ENCODE measurements around the gene CRACR2B.
A peak's percentile ranks its signal among the peaks of the same experiment; 100 is the strongest.

The CRACR2B gene

DNA sequence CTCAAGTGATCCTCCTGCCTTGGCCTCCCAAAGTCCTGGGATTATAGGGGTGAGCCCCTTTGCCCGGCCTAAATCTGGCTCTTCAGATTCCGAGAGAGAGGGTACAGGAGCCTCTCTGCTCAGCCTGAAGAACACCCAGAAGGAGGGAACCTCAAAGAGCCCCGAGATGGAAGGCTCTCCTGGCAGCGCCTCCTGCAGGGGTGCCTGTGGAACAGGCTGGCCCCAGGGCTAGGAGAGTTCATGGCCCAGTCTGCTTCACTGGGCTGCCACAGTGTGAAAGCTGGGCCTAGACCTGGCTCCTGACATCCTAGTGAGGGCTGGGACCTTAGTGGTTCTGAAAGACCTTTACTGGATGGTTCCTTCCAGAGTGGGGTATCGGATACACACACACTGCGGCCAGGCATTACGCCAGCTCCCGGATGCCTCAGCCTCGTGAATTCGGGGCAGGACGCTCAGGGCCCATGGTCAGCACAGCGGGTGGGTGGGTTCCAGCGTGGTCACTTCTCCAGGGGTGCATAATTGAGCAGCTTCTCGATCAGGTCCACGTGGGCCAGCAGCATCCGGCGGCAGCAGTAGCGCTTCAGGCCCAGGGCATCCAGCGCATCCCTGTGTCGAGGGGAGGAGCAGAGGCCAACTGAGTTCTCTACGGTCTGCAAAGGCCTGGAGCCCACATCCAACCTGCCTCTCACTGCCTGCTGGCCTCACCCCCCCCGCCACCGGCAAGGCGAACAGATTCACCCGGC, 12.3 kb downstream of the CRACR2B start:
- DNase-seq: no peak

DNA sequence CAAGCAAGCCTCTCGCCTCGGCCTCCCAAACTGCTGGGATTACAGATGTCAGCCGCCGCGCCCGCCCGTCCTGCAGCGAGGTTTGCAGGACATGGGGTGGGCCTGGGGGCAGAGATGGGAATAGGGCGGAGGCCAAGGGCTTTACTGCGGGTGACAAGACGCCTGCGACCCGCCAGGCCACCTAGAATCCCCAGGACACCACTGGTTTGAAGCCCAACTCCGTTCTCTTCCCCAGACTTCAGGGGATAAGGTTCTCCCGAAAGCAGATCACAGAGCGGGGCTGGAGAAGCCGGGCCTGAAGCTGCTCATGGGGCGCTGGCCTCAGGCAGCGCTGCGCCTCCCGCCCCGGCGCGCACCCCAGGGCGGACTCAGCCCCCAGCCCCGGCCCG, 14.3 kb downstream of the CRACR2B start:
- no peak for DNase-seq

DNA sequence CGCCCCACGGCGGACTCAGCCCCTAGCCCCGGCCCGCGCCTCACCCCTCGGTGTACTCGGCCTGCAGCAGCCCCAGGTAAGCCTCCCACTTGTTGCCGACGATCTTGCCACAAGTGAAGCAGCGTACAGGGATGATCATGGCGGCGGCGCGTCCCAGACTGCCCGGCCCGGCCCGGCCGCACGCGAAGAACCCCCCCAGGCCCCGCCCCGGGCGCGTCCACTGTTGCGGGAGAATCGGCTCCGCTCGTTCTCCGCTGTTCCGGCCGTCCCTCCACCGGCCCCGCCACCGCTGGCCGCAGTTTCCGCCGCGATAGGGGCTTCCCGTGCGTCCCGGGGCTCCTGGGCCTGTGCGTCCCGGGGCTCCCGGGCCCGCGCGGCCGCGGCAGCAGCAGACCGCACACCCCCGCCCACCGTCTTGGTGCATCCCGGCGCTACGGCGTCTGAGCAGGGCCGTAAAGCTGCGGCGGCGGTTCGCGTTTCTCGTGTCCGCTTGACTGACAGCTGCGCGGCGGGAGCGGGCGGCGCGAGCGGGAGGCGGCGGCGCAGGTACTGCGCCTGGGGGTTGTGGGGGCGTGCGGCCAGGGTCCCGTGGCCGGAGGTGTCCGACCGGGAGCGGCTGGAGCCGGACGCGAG, 14.8 kb downstream of the CRACR2B start, which contains the start of the genes POLR2L and TSPAN4:
POLR2L (minus strand) TSS at position 160 of the 633 bp plus-strand sequence; CDS start at position 139, 21 bp downstream.
TSPAN4 (plus strand) TSS at position 483 of the 633 bp plus-strand sequence. CDS start 7,453 bp downstream, outside the sequence.
- DNase-seq: peak; percentile 85

DNA sequence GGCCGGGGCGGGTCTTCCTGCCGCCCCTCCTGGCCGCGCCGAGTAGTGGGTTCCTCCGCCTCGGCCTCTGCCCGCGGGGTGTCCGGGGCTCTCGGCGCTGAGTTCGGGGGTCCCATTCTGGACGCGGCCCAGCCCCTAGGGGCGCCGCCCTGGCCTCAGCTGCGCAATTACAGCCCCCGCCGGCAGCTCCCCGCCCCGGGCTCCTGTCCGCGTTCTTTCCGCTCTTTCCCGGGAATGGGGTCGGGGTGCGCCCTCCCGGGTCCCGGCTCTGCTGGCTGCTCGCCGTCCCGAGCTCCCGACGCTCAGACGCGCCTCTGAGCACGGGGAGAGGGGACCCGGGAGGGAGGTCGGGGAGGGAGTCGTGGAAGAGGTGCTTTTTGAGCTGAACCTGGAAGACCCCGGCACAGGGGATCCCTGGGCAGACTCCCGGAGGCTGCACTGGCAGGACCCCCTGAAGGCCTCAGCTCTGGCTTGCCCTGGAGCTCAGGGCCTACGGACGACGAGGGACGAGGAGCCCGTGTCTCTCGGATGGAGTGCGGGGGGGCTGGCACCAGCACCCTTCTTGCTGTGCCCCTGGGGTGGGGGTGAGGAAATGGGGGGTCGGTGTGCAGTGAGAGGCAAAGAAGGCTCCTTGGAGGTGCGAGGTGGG, 15.5 kb downstream of the CRACR2B start:
- no peak for DNase-seq

DNA sequence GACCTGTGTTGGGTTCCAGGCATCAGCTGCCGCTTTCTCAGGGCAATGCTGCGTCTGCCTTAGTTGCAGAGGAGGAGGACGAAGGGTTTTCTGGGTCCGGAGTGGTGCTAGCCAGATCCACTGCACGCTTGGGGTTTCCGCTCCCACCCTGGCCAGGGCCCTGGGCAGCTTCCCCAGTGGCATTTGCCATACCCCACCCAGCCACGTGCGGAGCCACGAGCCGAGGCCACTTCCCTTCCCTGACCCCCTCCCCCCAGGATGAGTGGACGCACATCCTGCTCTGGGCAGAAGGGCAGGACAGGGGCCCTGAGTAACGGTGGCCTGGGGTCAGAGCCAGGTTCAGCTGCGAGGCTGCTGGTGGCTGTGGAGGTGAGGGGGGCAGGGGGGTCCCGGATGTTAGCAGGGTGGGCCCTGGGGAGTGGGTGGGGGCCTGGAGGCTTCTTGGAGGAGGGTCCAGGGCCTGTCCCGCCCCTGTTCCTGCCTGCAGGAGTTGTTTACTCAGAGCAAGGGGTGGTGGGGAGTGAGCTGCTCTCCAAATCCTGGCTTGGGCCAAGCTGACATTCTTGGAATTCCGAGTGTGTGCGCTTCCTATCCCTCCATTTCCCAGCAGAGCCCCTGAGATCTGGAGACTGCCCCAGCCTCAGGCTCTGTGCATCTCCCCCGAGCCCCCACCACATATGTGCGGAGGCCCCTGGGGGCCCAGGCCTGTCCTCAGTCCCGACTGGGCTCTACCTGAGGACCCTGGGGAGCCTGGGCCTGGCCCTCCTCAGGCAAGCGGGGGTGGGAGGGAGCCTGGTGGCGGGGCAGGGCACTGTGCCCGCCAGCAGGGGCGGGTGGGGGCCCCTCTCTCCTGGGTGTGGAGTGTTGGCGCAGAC, 16.3 kb downstream of the CRACR2B start:
- no peak for DNase-seq

DNA sequence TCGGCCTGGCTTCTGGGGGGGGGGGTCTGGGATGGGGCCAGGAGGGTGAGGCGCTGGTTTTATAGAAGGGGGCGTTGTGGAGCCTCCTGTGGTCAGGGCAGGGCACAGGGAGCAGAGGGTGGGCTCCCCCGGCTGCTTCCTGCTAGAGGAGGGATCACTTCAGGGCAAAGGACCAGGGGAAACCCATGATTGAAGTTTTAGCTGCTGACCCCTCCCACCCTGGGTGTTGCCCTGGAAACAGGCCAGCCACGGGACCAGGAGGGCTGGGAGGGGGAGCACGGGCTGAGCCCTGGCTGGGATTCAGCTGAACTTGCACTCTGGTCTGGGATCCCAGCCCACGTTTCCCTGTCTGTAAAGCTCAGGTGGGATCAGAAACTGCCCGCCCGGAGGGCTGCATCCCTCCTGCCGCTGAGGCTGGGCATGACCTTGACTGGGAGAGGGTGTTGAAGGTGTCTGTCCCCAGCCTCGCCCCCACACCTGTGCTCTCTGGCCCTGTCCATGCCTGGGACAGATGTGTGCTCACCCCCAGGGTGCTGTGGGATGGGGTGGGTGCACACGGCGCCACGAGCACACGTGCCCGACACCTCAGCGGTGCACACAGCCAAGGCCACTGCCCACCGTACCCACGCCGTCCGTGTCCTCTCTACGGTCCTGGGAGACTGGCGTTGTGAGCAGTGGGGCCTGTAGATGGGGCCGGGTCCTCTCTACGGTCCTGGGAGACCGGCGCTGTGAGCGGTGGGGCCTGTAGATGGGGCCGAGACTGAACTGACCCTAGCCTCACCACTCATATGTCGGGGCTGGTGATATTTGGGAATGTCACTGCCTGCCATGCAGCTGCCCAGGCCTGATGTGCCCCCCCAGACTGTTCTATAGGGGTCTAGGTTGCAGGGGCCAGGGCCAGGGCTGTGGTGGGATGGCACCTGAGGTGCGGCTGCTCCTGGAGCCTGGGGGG, 17.2 kb downstream of the CRACR2B start:
- peak; percentile 21 for DNase-seq

DNA sequence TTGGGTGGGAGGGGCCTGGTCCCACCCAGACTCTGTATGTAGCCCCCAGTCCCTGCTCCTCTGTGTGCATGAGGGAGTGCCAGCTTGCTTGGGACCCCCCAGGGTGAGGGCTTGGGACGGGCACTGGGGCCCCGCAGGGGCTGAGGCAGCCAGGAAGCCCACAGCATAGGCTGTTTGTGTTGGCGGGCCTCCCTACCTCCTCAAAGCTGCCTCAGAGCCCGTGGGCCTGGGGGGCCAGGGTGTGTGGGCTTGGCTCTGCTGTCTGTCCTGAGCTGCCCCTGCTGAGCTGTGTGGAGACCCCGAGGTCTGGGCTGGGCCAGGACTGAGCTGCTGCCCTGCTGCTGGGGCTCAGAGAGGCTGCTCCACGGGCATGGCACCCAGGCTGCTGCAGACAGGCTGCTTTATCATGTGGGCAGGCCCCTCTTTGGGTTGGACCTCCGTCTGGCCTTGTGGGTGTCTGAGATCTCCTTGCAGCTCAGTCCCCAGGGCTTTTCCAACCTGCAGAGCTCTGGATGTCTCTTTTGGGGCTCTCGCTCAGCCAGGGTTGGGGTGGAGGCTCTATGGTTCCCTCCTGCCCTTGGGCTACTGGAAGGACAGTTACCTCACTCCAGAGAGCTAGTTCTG, 18.3 kb downstream of the CRACR2B start:
- DNase-seq: no peak

DNA sequence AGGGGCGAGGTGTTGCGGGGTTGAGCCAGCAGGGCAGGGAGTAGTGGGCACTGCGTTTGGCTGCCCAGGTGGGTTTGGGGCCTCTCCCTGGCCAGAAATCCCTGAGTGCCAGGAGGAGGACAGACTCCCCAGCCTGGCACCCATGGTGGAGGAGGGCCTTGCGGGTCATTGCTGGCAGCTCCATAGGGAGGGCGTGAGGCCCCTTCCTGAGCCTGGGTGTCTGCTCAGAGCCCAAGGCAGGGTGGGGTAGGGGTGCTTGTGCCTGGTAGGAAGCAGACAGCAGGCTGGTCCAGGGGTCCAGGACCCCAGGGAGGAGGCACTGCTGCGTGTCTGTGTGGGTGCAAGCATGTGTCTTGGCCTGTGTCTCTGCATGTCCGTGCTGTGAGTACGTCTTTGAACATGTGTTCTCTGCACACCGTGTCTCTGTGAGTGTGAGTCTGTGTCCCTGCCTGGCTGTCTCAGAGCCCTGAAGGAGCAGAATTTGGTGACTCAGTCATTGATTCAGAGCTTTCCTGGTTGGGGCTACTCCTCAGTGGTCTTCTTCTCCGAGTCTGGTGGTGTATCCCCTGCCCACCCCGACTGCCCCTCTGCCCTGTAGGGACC, 18.9 kb downstream of the CRACR2B start:
- DNase-seq: no peak

DNA sequence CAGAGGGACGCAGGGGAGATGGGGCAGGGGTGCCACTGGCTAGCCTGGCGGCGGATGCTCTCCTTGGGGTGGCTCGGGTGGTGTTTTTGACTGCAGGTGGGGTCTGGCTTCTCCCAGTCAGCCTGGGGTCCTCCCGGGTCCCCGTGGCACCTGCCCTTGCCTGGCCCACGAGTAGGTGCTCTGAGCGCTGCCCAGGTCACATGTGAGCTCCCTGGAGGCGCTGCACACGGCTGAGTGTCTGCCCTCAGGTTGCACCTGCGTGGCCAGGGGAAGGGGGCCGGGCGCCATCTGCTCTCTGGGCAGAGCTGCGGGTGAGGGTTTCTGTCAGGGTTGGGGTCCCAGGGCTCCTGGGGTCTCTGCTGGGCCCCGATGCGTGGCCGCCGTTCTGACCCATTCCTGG, 20.2 kb downstream of the CRACR2B start:
- DNase-seq: no peak

DNA sequence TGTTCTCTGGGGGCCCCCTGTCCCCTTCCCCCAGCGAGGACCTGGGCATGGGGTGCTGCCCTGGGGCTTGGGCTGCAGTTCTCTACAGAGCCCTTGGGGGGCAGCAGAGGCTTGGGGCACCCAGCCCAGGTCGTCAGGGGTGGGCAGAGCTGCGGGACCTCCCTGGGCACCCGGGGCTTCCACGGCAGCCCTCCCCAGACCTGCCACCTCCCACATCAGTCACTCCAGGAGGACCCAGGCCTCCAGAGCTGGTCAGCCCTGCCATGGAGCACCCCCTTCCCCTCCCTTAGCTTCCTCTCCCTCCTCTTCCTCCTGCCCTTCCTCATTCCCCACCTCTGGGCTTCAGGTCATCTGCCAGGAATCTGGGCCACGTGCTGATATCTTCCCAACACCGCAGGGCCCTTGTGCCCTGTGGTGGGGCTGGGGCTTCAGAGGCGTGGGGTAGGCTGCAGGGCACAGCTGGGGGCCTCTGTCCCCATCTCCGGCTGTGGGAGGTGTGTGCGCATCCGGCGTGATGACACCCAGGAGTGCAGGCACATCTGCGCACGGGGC, 20.7 kb downstream of the CRACR2B start:
- peak; percentile 51 for DNase-seq

DNA sequence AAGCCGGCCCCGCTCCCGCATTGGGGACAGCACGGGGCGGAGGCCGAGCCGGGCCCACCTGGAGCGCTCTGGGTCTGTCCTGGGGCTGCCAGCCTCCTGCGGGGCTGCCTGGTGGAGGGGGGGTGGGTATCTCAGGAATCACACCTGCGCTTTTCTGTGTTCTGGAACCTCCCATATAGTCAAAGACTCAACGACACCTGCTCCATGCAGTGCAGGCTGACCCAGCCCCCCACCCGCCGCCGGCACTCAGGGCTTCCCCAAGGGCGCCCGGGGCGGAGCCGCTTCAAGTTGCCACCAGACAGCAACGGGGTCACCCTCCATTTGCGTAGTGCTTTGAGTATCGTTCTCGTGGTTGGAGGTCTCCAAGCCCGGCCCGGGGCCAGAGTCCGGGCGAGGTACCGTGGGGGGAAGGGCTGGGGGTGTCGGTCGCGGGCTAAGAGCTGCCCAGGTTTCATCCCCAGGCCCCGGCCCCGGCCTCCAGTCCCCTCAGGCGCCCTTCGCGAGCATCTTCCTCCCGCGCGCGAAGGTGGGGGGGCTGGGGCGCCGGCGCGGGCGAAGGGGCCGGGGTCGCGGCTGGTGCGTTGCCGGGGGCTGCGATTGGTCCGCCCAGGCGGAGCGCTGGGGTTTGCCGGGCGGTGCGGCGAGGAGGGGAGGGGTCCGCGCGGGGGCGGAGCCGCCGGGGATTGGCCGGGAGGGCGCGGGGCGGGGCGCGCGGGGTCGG, 21.5 kb downstream of the CRACR2B start:
- DNase-seq: no peak

DNA sequence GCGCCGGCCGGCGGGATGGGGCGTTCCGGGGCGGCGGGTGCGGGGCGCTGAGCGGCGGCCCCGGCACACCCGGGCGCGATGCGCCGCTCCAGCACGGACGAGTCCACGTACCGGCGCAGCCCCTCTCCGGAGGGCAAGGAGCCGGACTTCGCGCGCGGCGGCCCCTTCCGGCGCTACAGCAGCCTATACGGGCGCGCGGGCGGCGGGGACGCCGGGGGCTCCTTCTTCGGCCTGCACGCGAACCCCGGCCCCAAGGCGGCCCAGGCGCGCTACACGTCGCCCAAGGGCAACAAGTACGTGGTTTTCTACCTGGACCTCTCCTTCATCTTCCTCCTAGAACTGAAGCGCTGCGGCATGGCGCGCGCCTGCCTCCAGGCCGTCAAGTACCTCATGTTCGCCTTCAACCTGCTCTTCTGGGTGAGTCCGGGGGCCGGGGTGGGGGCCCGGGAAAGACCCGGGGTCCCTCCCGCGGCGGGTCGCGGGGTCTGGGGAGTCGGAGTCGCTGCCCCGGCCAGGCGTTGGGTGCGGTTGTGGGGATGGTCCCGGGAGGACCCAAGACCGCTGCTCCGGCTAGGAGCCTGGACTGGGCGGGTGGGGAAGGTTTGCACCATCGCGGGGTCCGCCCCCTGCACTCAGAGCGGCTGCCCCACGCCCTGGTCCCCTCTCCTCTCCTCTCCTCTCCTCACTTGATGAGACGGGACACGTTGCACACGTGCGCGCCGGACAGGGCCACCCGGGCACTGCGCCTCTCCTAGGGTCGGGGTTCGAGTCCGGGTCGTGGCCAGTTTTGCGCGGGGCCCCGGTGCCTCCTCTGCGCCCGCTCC, 22.4 kb downstream of the CRACR2B start:
- DNase-seq: no peak

DNA sequence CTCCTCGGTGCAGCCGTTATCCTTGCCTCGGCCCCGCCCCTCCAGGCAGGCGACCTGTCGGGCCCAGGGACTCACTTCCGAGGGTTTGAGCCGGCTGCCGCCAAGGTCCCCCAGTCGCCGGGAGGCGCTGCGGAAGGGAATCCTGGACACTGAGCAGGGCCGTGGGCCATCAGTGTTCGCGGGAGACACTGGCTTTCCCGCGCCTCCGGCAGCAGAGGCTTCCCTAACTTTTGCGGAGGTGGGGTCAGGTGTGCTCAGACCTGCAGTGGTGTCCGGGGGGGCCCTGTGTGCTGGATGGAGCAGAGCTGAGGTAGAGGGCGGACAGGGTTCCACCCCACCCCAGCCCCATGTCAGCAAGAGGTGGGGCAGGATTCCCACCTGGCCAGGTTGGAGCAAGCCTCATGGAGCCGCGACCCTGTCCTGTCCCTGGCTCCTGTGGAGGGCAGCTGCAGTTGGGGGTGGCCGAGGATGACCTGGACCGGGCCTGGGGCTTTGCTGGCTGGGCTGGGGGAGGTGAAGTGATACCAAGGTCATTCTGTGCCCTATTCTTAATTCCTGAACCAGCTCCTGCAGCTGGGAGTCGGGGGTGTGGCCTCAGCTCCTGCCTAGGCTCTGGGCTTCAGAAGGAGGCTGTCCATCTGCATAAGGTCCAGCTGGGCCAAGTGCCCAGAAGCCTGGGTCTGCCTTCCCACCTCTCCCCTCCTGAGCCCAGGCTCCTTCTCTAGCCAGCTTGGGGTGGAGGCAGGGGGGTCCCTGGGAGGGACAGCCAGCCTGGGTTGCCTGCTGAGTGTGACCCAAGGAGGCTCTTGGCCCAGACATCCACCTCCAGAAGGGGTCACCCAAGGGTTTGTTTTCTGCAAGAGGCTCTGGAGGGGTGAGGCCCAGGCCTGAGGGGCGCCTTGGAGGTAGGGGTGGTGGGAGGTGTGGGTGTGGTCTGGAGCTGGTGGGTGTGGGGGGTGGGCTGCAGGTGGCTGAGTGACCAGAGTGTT, 23.4 kb downstream of the CRACR2B start:
- no peak for DNase-seq

DNA sequence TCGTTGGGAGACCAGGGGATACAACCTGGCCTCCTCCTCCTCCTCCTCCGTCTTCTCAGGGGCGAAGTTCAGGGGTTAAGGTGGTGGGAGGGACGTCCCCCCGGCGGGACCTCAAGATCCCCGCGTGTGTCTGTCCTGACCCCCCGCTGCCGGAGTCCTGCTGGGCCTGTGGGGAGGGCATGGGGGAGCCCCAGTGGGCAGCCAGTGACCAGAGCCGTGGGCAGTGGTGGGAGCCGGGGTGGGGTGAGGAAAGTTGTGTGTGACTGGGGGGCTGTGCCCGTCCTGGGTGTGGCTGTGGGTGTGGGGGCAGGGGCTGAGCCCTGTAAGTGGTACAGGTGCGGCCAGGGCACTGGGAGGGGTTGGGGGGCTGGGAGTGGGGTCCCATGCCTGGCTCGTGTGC, 25.0 kb downstream of the CRACR2B start:
- DNase-seq: no peak

DNA sequence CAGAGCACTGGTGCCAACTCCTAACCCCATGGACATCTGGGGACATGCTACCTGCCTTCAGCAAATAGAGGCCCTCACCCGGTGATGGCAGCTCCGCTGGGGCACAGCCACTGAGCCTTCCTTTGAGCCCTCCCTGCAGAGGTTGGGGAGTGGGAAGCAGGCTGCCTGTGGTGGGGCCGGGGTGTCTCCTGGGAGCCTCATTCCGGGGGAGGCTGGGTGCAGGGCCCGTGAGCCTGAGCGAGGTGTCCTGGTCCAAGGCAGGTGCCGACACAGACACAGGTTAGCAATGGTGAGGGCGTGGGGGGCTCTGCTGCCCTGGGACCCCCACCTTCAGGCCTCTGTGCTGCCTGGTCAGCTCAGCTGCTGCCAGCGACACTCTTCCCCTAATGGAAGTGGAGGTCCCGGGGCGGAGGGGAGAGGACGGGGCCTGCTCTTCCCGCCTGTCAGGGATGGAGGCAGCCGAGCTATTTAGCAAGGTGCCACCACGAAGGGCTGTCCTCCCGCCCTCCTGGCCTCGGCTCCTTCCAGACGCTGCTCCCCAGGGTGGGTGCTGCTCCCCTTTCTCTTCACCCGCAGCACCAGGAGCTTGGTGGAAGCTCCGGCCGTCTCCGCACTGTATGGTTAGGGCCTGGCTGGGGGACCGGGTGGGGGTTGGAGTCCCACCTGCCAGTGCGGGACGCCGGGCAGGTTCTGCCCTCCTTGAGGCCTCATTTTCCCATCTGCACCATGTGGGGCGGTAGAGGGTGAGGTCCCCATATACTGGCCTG, 26.1 kb downstream of the CRACR2B start:
- no peak for DNase-seq

DNA sequence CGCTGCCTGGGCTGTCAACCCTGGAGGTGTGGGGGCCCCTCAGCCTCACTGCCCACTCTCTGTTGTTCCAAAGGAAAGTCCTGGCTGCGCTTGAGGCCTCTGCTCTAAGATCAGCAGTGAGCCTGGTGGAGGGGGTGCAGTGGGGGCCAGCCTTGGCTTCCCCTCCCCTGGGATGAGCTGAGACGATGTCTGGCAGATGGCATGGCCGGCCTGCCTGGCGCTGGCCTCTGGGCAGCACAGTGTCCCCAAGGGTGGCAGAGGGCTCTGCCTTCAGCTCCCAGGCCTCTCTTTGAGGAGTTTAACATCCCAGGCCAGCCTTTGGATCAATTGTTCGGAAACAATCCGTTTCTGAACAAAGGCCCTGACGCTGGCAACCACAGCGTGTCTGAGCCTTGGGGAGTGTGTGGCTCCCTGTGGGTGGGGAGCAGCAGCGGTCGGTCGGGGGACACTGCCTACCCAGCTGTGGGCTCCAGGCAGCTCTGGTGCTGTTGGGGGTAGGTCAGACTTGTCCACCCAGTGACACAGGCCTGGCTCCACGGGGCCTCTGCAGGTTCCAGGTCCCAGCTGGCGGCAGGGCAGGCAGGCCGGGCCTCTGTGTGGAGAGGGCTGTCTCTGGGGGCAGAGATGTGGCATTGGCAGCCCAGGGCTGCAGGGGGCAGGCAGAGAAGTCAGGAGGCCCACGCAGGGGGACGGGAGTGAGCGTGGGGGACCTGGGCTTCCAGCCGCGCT, 27.0 kb downstream of the CRACR2B start:
- DNase-seq: no peak
